Left lung (tissue), 10 donors: ENCODE data around the gene FBXO7. TPM values are rescaled to one million over a fixed set of nuclear protein-coding genes. Genes with fewer than 3 reads are reported as not detected.

Experiments
- ATAC-seq: fragments of 200-7000 bp; cut with Tn5 transposase; one replicate; pipeline ENCODE4 v1.9.1; 2020; ENCODE audit warnings: moderate library complexity
- DNase-seq, 4 donors: peaks; one replicate each; pipeline ENCODE4 v3.0.0-alpha.2; 2013 to 2020
- H3K27ac ChIP-seq, 2 donors: fragments of 200-600 bp; sonication (generic) in 1 of 2; one replicate each; pipeline versions ENCODE4 v1.5.0 to v1.8.0; 2020 to 2021
- H3K27me3 ChIP-seq, 2 donors: fragments of 200-600 bp; sonication (generic) in 1 of 2; one replicate each; pipeline versions ENCODE4 v1.5.0 to v1.8.0; 2020 to 2021
- H3K36me3 ChIP-seq, 2 donors: fragments of 200-600 bp; sonication (generic) in 1 of 2; one replicate each; pipeline versions ENCODE4 v1.5.0 to v1.8.0; 2020 to 2021
- H3K4me1 ChIP-seq, 2 donors: fragments of 200-600 bp; one replicate each; pipeline ENCODE4 v1.8.0; 2021
- H3K4me3 ChIP-seq, 2 donors: fragments of 200-600 bp; sonication (generic) in 1 of 2; one replicate each; pipeline versions ENCODE4 v1.5.0 to v1.8.0; 2020 to 2021; ENCODE audit warnings: mild to moderate bottlenecking in 1 of 2
- H3K9me3 ChIP-seq, 2 donors: fragments of 200-600 bp; sonication (generic) in 1 of 2; one replicate each; pipeline versions ENCODE4 v1.5.0 to v1.8.0; 2020 to 2021
- CTCF ChIP-seq, 2 donors: fragments of 200-600 bp; sonication (generic) in 1 of 2; IDR thresholded peaks; one replicate each; pipeline versions ENCODE4 v1.5.0 to v1.8.0; 2021; ENCODE audit warnings: antibody characterized with exemption in 2 of 2
- intact Hi-C, 2 donors: fragments of 100-400 bp; cut with DNase I; formaldehyde crosslinking; loops; one replicate each; pipeline versions ENCODE4 v1.11.2 to v1.14.2; 2022
- polyA plus RNA-seq, 6 donors: library from polyadenylated mRNA; unstranded; fragments of 120-200 nt; gene quantifications; one replicate each; pipeline ENCODE4 v1.2.1, GENCODE V29; 2013; ENCODE audit not compliant: insufficient read length in 6 of 6
- total RNA-seq, 2 donors: library from RNA; stranded (reverse); fragmentation: NEBNext Ultra II Directional; extraction: Animal tissue kit (Norgen Biotek cat#: 25700); gene quantifications; one replicate each; pipeline ENCODE4 v1.2.1, GENCODE V29; 2021
- donor health status: DM: no; HTN: yes; CAD: no.
- donor health status: DM: no; HTN: no; CAD: no.

FBXO7 gene
- total and polyA plus RNA-seq, 8 donors: 84.5 to 114 (median 106) TPM

GRCh38 chr22:32531931-32532819 is 57.6 kb downstream of the FBXO7 start:
- intact Hi-C loops: loop anchor here in 1 of 2 donors (10.0 kb wide), 1 partner anchor 93 kb away; no protein-coding TSS in a partner anchor
- DNase-seq: peak in 2 of 4 donors; percentile 78 to 84
- Histone ChIP-seq H3K27me3 (no peaks in the 10 kb centered on the region), H3K36me3 (no peaks in the 10 kb centered on the region), H3K4me3 (no peak overlapping the region), H3K9me3 (no peaks in the 10 kb centered on the region), H3K4me1 (peaks cover 16 to 35% of the 10 kb centered on the region in 2 donors), H3K27ac (peak overlapping the region; percentile 61 to 70)
- no peak for TF ChIP-seq CTCF (IDR thresholded peaks at IDR 0.05)
- peak; percentile 62 for ATAC-seq

- Histone ChIP-seq H3K27me3 (no peaks in the 10 kb centered on the region), H3K4me1 (peaks cover 16 to 35% of the 10 kb centered on the region in 2 donors), H3K9me3 (no peaks in the 10 kb centered on the region), H3K4me3 (no peak overlapping the region), H3K27ac (peak overlapping the region in 1 of 2 donors; percentile 70), H3K36me3 (no peaks in the 10 kb centered on the region)
- ATAC-seq (no peak), DNase-seq (peak in 1 of 4 donors; percentile 81)
- intact Hi-C loops: loop anchor here in 1 of 2 donors (10.0 kb wide), 1 partner anchor 92 kb away; no protein-coding TSS in a partner anchor
- TF ChIP-seq CTCF (IDR thresholded peaks at IDR 0.05): no peak
These were observed 58.2 kb downstream of the FBXO7 start for GRCh38 chr22:32532820-32533128.

GRCh38 chr22:32533265-32534111 is 58.9 kb downstream of the FBXO7 start:
- no peaks in the 10 kb centered on the region for H3K9me3 ChIP-seq
- no peaks in the 10 kb centered on the region for H3K36me3 ChIP-seq
- intact Hi-C loops: loop anchor here in 1 of 2 donors (10.0 kb wide), 1 partner anchor 91 kb away; no protein-coding TSS in a partner anchor
- H3K27ac ChIP-seq: peak overlapping the region; percentile 35 to 70
- ATAC-seq (no peak), DNase-seq (no peak)
- H3K4me1 ChIP-seq: peaks cover 16 to 35% of the 10 kb centered on the region in 2 donors
- H3K27me3 ChIP-seq: no peaks in the 10 kb centered on the region
- H3K4me3 ChIP-seq: no peak overlapping the region
- no peak for TF ChIP-seq CTCF (IDR thresholded peaks at IDR 0.05)

- peak overlapping the region; percentile 35 to 61 for H3K27ac ChIP-seq
- ATAC-seq: no peak
These were observed 59.9 kb downstream of the FBXO7 start for GRCh38 chr22:32534252-32535235.

More at GRCh38 chr22:32534252-32535235, 59.9 kb downstream of the FBXO7 start:
- DNase-seq: no peak
- Histone ChIP-seq H3K27me3 (no peaks in the 10 kb centered on the region), H3K9me3 (no peaks in the 10 kb centered on the region), H3K4me1 (peaks cover 16 to 28% of the 10 kb centered on the region in 2 donors), H3K36me3 (no peaks in the 10 kb centered on the region), H3K4me3 (no peak overlapping the region)
- TF ChIP-seq CTCF (IDR thresholded peaks at IDR 0.05): no peak
- intact Hi-C loops: loop anchor here in 1 of 2 donors (10.0 kb wide), 1 partner anchor 90 kb away; no protein-coding TSS in a partner anchor
